ENCODE results near the gene SORL1.

Gene SORL1

GRCh38 chr11:121581607-121582006, 129.5 kb downstream of the SORL1 start:
- Histone ChIP-seq H3K9ac (ENCODE audit: low read depth, low read length) (peak overlapping the region; percentile 52), H3K4me2 (ENCODE audit: insufficient read depth, low read length) (peak overlapping the region; percentile 40), H4K20me1 (ENCODE audit: insufficient read depth, low read length) (no peaks in the 10 kb centered on the region), H2AFZ (ENCODE audit: low read depth, low read length) (peak overlapping the region; percentile 19), H3K27me3 (ENCODE audit: insufficient read depth, low read length, poor library complexity) (no peaks in the 10 kb centered on the region), H3K79me2 (ENCODE audit: insufficient read depth, low read length) (no peaks in the 10 kb centered on the region), H3K9me3 (ENCODE audit: insufficient read depth, low read length, severe bottlenecking) (peaks cover 8% of the 10 kb centered on the region), H3K4me1 (ENCODE audit: insufficient read depth, low read length) (peaks cover 36% of the 10 kb centered on the region), H3K36me3 (ENCODE audit: insufficient read depth, low read length) (peaks cover 82% of the 10 kb centered on the region), H3K4me3 (ENCODE audit: low read depth in 1 of 2, low read length in 2 of 2) (no peak overlapping the region), H3K27ac (ENCODE audit: low read length) (peak overlapping the region; percentile 92)
- ATAC-seq (ENCODE audit: insufficient read depth, low read depth) (no peak), DNase-seq (no peak)
- no peak for TF ChIP-seq EZH2 (IDR thresholded peaks at IDR 0.05; ENCODE audit: borderline replicate concordance, low read depth, low read length, severe bottlenecking)
- no peak for TF ChIP-seq CTCF (IDR thresholded peaks at IDR 0.05; ENCODE audit: borderline replicate concordance, extremely low read depth, low read length, poor library complexity, severe bottlenecking)

GRCh38 chr11:121582296-121582695, 130.2 kb downstream of the SORL1 start:
- Histone ChIP-seq H3K79me2 (ENCODE audit: insufficient read depth, low read length) (no peaks in the 10 kb centered on the region), H3K27me3 (ENCODE audit: insufficient read depth, low read length, poor library complexity) (no peaks in the 10 kb centered on the region), H3K9ac (ENCODE audit: low read depth, low read length) (peak overlapping the region; percentile 52), H3K36me3 (ENCODE audit: insufficient read depth, low read length) (peaks cover 82% of the 10 kb centered on the region), H3K4me3 (ENCODE audit: low read depth in 1 of 2, low read length in 2 of 2) (peak overlapping the region in 1 of 2 experiments; percentile 14; a peak in 1 of 4 replicates), H3K9me3 (ENCODE audit: insufficient read depth, low read length, severe bottlenecking) (peaks cover 8% of the 10 kb centered on the region), H3K4me2 (ENCODE audit: insufficient read depth, low read length) (peak overlapping the region; percentile 40), H2AFZ (ENCODE audit: low read depth, low read length) (peak overlapping the region; percentile 20), H4K20me1 (ENCODE audit: insufficient read depth, low read length) (no peaks in the 10 kb centered on the region), H3K27ac (ENCODE audit: low read length) (peak overlapping the region; percentile 92), H3K4me1 (ENCODE audit: insufficient read depth, low read length) (peaks cover 36% of the 10 kb centered on the region)
- DNase-seq (peak; percentile 73), ATAC-seq (ENCODE audit: insufficient read depth, low read depth) (peak; percentile 94)
- TF ChIP-seq EZH2 (IDR thresholded peaks at IDR 0.05; ENCODE audit: borderline replicate concordance, low read depth, low read length, severe bottlenecking) (no peak), CTCF (IDR thresholded peaks at IDR 0.05; ENCODE audit: borderline replicate concordance, extremely low read depth, low read length, poor library complexity, severe bottlenecking) (no peak)

- DNase-seq, result no peak
- no peaks in the 10 kb centered on the region for H3K79me2 ChIP-seq (ENCODE audit: insufficient read depth, low read length)
- TF ChIP-seq CTCF (IDR thresholded peaks at IDR 0.05; ENCODE audit: borderline replicate concordance, extremely low read depth, low read length, poor library complexity, severe bottlenecking) (no peak), EZH2 (IDR thresholded peaks at IDR 0.05; ENCODE audit: borderline replicate concordance, low read depth, low read length, severe bottlenecking) (no peak)
- no peak overlapping the region for H3K4me2 ChIP-seq (ENCODE audit: insufficient read depth, low read length)
- H4K20me1 ChIP-seq (ENCODE audit: insufficient read depth, low read length), result no peaks in the 10 kb centered on the region
- no peak overlapping the region for H3K4me3 ChIP-seq (ENCODE audit: low read depth in 1 of 2, low read length in 2 of 2)
- no peaks in the 10 kb centered on the region for H3K27me3 ChIP-seq (ENCODE audit: insufficient read depth, low read length, poor library complexity)
- no peak overlapping the region for H2AFZ ChIP-seq (ENCODE audit: low read depth, low read length)
- peak overlapping the region; percentile 92 for H3K27ac ChIP-seq (ENCODE audit: low read length)
- ATAC-seq (ENCODE audit: insufficient read depth, low read depth), result no peak
- peaks cover 8% of the 10 kb centered on the region for H3K9me3 ChIP-seq (ENCODE audit: insufficient read depth, low read length, severe bottlenecking)
- peaks cover 82% of the 10 kb centered on the region for H3K36me3 ChIP-seq (ENCODE audit: insufficient read depth, low read length)
- no peak overlapping the region for H3K9ac ChIP-seq (ENCODE audit: low read depth, low read length)
- H3K4me1 ChIP-seq (ENCODE audit: insufficient read depth, low read length), result peaks cover 36% of the 10 kb centered on the region
Observed at GRCh38 chr11:121583825-121584224, 131.7 kb downstream of the SORL1 start.

- peaks cover 87% of the 10 kb centered on the region for H3K36me3 ChIP-seq (ENCODE audit: insufficient read depth, low read length)
- H3K9me3 ChIP-seq (ENCODE audit: insufficient read depth, low read length, severe bottlenecking), result no peaks in the 10 kb centered on the region
- H3K4me3 ChIP-seq (ENCODE audit: low read depth in 1 of 2, low read length in 2 of 2), result no peak overlapping the region
- DNase-seq, result no peak
- no peaks in the 10 kb centered on the region for H4K20me1 ChIP-seq (ENCODE audit: insufficient read depth, low read length)
- no peak overlapping the region for H3K27ac ChIP-seq (ENCODE audit: low read length)
- TF ChIP-seq CTCF (IDR thresholded peaks at IDR 0.05; ENCODE audit: borderline replicate concordance, extremely low read depth, low read length, poor library complexity, severe bottlenecking), result no peak
- no peak for TF ChIP-seq EZH2 (IDR thresholded peaks at IDR 0.05; ENCODE audit: borderline replicate concordance, low read depth, low read length, severe bottlenecking)
- peaks cover 27% of the 10 kb centered on the region for H3K4me1 ChIP-seq (ENCODE audit: insufficient read depth, low read length)
- no peaks in the 10 kb centered on the region for H3K27me3 ChIP-seq (ENCODE audit: insufficient read depth, low read length, poor library complexity)
- no peak overlapping the region for H3K9ac ChIP-seq (ENCODE audit: low read depth, low read length)
- ATAC-seq (ENCODE audit: insufficient read depth, low read depth), result no peak
- H3K79me2 ChIP-seq (ENCODE audit: insufficient read depth, low read length), result no peaks in the 10 kb centered on the region
- H2AFZ ChIP-seq (ENCODE audit: low read depth, low read length), result no peak overlapping the region
- no peak overlapping the region for H3K4me2 ChIP-seq (ENCODE audit: insufficient read depth, low read length)
Observed at GRCh38 chr11:121586750-121587149, 134.6 kb downstream of the SORL1 start.
